WERI-Rb-1 (cell line): ENCODE results near the gene MCEE.

Experiments
- DNase-seq: peaks from one replicate; pipeline ENCODE4 v3.0.0-alpha.2; 2020
- H3K27ac ChIP-seq: fragments of 250-450 bp; sonication (Bioruptor Pico); 2 replicates; pipeline ENCODE4 v1.5.1; 2020; ENCODE audit warnings: mild to moderate bottlenecking, moderate library complexity
- H3K27me3 ChIP-seq: fragments of 250-450 bp; sonication (Bioruptor Pico); 2 replicates; pipeline ENCODE4 v1.5.1; 2021; ENCODE audit warnings: mild to moderate bottlenecking, low read depth, moderate library complexity; ENCODE audit not compliant: insufficient read depth, severe bottlenecking
- H3K36me3 ChIP-seq: fragments of 250-450 bp; sonication (Bioruptor Pico); 2 replicates; pipeline ENCODE4 v1.5.1; 2020; ENCODE audit warnings: mild to moderate bottlenecking, moderate library complexity
- H3K4me3 ChIP-seq: 2 replicates; pipeline ENCODE4 v1.5.1; 2011; ENCODE audit warnings: low read depth, mild to moderate bottlenecking, control low read depth, low read length
- H3K9me3 ChIP-seq: fragments of 250-450 bp; sonication (Bioruptor Pico); 2 replicates; pipeline ENCODE4 v1.5.1; 2021; ENCODE audit warnings: mild to moderate bottlenecking, moderate library complexity; ENCODE audit not compliant: severe bottlenecking
- TF ChIP-seq, protein P1 (sequence below): IDR thresholded peaks from 2 replicates; pipeline ENCODE4 v1.5.1; 2011; ENCODE audit warnings: low read depth, mild to moderate bottlenecking, control low read depth, inconsistent platforms, low read length

The MCEE gene

DNA sequence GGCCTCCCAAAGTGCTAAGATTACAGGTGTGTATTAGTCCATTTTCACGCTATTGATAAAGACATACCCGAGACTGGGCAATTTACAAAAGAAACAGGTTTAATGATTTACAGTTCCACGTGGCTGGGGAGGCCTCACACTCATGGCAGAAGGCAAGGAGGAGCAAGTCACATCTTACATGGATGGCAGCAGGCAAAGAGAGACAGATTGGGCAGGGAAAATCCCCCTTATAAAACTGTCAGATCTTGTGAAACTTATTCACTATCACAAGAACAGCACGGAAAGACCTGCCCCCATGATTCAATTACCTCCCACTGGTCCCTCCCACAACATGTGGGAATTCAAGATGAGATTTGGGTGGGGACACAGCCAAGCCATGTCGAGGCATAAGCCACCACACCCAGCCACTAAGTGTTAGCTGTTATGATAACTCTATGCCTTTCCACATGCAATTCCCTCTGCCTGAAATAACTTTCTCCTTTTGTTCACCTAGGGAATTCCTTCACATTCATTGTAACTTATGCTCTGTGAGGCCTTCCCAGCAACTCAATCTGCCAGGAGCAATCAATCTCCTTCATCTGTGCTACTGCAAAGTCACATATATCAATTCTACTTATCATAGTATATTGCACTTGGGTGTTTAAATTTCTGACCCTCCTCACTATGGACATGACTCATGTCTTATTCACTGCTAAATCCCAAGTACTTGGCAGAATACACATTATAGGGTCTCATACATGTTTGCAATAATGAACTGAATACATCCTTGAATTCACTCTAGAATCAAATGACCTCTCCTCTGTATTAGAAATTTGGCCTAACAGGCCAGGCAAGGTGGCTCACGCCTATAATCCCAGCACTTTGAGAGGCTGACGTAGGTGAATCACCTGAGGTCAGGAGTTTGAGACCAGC lies 7.4 kb downstream of the MCEE start:
- Histone ChIP-seq H3K9me3 (no peaks in the 10 kb centered on the region), H3K4me3 (no peak overlapping the region), H3K27me3 (no peaks in the 10 kb centered on the region), H3K36me3 (peaks cover 46% of the 10 kb centered on the region), H3K27ac (no peak overlapping the region)
- TF ChIP-seq, protein P1, sequence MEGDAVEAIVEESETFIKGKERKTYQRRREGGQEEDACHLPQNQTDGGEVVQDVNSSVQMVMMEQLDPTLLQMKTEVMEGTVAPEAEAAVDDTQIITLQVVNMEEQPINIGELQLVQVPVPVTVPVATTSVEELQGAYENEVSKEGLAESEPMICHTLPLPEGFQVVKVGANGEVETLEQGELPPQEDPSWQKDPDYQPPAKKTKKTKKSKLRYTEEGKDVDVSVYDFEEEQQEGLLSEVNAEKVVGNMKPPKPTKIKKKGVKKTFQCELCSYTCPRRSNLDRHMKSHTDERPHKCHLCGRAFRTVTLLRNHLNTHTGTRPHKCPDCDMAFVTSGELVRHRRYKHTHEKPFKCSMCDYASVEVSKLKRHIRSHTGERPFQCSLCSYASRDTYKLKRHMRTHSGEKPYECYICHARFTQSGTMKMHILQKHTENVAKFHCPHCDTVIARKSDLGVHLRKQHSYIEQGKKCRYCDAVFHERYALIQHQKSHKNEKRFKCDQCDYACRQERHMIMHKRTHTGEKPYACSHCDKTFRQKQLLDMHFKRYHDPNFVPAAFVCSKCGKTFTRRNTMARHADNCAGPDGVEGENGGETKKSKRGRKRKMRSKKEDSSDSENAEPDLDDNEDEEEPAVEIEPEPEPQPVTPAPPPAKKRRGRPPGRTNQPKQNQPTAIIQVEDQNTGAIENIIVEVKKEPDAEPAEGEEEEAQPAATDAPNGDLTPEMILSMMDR, result no peak
- DNase-seq, result no peak

- TF ChIP-seq, protein P1, result no peak
- DNase-seq, result no peak
- Histone ChIP-seq H3K27ac (no peak overlapping the region), H3K9me3 (no peaks in the 10 kb centered on the region), H3K27me3 (no peaks in the 10 kb centered on the region), H3K4me3 (no peak overlapping the region), H3K36me3 (peaks cover 49% of the 10 kb centered on the region)
These were observed 8.6 kb downstream of the MCEE start for GRCh38 chr2:71121479-71121878.

GRCh38 chr2:71120195-71120594 lies 9.8 kb downstream of the MCEE start:
- Histone ChIP-seq H3K9me3 (no peaks in the 10 kb centered on the region), H3K4me3 (no peak overlapping the region), H3K27me3 (no peaks in the 10 kb centered on the region), H3K27ac (no peak overlapping the region), H3K36me3 (peaks cover 56% of the 10 kb centered on the region)
- no peak for DNase-seq
- TF ChIP-seq, protein P1, result no peak

DNA sequence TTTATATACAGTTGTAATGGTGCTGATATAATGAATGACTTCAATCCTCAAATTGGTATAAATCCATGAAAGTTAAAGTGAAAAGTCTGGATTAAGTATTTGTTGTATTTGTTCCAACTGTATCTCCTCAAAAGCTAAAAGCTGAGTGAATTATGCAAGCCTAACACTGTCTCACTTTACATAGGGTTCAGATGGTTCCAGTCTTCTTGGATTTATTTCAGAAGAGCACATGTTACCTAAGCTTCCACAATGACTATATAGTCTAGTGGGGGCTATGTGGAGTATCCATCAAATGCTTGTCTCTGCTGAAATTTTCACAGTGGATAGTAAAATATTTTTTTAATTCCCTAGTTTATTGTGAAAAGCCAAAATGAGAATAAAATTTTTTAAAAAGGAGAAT lies 13.0 kb downstream of the MCEE start:
- no peaks in the 10 kb centered on the region for H3K27me3 ChIP-seq
- H3K27ac ChIP-seq, result no peak overlapping the region
- TF ChIP-seq, protein P1, result no peak
- no peaks in the 10 kb centered on the region for H3K9me3 ChIP-seq
- no peak for DNase-seq
- no peak overlapping the region for H3K4me3 ChIP-seq
- H3K36me3 ChIP-seq, result peaks cover 43% of the 10 kb centered on the region

DNA sequence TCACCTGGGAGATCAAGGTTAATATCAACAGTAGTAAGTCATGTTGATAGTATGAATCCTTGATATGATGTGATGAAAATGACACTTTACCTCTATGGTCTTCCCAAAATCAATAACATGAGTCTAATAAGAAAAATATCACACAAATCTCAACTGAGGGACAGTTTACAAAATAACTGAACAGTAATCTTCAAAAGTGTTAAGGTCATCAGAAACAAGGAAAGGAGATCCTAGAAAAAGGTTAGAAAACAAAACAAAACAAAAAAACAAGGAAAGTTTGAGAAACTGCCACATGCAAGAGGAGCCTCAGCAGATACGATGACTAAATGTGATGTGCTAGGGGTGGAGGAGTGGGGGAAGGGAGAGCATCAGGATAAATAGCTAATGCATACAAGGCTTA lies 16.2 kb downstream of the MCEE start:
- H3K9me3 ChIP-seq, result no peaks in the 10 kb centered on the region
- H3K4me3 ChIP-seq, result no peak overlapping the region
- TF ChIP-seq, protein P1, result no peak
- H3K27ac ChIP-seq, result no peak overlapping the region
- peaks cover 17% of the 10 kb centered on the region for H3K36me3 ChIP-seq
- DNase-seq, result no peak
- no peaks in the 10 kb centered on the region for H3K27me3 ChIP-seq
